ENCODE data around the gene C1RL. TPM values are rescaled to one million over a fixed set of nuclear protein-coding genes. Genes with fewer than 3 reads are reported as not detected.

Gene C1RL
- total RNA-seq, 1 donor: 10.6 TPM

DNA sequence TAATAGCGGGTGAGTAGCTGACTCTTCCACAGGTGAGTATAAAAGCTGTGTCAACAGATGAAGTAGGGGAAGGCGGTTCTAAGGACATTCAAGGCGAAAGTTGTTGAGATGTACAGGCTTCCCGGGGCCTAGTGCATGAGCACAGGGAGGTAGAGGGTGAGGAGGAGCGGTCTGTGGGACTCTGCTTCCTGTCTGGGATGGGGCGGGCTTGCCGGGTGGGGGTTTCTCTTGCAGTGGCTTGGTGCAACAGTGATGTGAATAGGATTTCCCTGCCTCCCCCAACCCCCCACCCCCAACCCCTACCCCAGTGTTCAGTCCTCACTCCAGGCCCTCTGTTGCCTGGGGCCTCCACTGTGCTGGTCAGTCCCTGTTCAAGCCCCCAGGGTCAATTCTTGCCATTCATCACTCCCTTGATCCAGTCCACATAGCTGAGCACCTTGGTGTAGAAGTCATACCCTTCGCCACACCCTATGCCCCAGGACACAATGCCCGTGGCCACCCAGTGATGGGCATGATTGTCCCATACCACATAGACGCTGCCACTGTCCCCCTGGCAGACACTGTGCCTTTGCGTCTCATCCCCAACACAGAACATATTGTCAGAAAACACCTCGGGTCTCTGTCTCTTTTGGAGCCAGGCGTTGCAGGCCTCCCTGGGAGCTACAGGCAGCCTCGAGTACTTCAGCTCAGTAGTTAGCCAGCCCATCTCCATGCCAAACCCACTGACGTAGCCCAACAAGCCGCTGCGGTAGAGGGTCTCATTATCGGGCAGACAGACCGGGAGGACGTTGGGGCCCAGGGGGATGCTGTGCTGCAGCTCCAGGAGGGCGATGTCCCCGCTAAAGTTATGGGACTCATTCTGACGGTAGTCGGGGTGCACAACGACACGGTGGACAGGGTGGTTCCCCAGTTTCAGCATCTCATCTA lies 12.7 kb downstream of the C1RL start:
- H3K4me1 ChIP-seq (ENCODE audit: insufficient read depth, low read length): peaks cover 15% of the 10 kb centered on the region
- H3K27me3 ChIP-seq (ENCODE audit: insufficient read depth, low read length): no peaks in the 10 kb centered on the region
- H3K4me3 ChIP-seq (ENCODE audit: low read length): no peak overlapping the region
- H3K9me3 ChIP-seq (ENCODE audit: low read depth, low read length): no peaks in the 10 kb centered on the region

DNA sequence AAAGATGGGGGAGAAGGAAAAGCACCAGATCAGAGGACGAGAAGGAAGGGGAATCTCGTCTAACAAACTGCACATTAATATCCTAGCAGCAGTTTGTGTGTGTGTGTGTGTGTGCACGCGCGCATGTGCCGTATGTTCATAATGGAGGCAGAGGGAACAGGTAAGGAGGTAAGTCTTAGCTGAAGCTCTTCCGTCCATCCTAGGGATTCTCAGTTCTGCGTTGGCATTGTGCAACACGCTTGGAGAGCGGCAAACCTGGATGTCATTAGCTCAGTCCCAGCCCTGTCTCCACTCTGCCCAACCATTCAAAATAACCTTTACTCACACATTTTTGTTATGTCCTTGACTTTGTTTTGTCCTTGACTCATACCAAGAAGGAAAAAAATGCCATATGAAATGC lies 15.1 kb downstream of the C1RL start:
- no peak overlapping the region for H3K4me3 ChIP-seq (ENCODE audit: low read length)
- no peaks in the 10 kb centered on the region for H3K27me3 ChIP-seq (ENCODE audit: insufficient read depth, low read length)

DNA sequence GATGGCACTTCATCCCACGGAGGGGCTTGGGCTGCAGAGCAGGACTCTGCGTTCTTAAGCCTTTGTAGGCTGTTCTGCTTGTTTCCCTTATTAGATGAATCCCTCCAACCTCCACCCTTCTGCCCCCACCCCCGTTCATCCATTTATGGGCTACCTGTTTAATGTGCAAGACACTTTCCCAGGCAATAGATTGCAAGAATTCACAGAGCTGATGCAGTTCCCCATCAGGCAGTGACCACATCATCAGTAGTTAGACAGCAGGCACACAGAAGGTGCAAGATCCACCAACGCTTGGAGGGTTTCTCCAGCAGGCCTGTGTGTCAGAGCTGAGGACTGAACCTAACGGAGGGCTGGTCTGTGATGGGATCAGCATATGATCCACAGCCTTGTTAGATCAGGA lies 15.5 kb downstream of the C1RL start:
- Histone ChIP-seq H3K9me3 (ENCODE audit: low read depth, low read length) (no peaks in the 10 kb centered on the region), H3K27me3 (ENCODE audit: insufficient read depth, low read length) (no peaks in the 10 kb centered on the region), H3K4me3 (ENCODE audit: low read length) (no peak overlapping the region), H3K4me1 (ENCODE audit: insufficient read depth, low read length) (peaks cover 4% of the 10 kb centered on the region)

More for the DNA sequence above, 15.1 kb downstream of the C1RL start:
- no peaks in the 10 kb centered on the region for H3K9me3 ChIP-seq (ENCODE audit: low read depth, low read length)
- H3K4me1 ChIP-seq (ENCODE audit: insufficient read depth, low read length): peaks cover 5% of the 10 kb centered on the region

DNA sequence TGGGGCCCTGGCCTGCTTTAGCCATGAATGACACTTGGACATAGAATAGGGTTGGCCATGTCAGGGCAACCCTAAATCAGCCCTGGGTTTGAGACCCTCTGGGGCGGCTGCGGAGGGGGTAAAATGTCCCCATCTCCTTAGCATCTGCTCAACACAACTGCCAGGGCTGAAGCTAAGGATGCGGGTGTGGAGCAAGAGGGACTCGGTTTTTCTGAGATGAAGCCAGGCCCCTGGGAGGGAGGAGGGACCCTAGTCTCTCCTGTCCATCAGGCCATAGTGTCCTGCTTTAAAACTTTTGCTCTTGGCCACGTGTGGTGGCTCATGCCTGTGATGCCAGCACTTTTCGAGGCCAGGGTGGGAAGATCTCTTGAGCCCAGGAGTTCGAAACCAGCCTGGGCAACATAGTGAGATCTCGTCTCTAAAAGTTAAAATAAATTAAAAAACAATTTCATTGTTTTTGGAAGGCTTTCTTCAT lies 16.0 kb downstream of the C1RL start:
- H3K9me3 ChIP-seq (ENCODE audit: low read depth, low read length): no peaks in the 10 kb centered on the region
- no peaks in the 10 kb centered on the region for H3K27me3 ChIP-seq (ENCODE audit: insufficient read depth, low read length)
- H3K4me3 ChIP-seq (ENCODE audit: low read length): no peak overlapping the region
- peaks cover 4% of the 10 kb centered on the region for H3K4me1 ChIP-seq (ENCODE audit: insufficient read depth, low read length)

DNA sequence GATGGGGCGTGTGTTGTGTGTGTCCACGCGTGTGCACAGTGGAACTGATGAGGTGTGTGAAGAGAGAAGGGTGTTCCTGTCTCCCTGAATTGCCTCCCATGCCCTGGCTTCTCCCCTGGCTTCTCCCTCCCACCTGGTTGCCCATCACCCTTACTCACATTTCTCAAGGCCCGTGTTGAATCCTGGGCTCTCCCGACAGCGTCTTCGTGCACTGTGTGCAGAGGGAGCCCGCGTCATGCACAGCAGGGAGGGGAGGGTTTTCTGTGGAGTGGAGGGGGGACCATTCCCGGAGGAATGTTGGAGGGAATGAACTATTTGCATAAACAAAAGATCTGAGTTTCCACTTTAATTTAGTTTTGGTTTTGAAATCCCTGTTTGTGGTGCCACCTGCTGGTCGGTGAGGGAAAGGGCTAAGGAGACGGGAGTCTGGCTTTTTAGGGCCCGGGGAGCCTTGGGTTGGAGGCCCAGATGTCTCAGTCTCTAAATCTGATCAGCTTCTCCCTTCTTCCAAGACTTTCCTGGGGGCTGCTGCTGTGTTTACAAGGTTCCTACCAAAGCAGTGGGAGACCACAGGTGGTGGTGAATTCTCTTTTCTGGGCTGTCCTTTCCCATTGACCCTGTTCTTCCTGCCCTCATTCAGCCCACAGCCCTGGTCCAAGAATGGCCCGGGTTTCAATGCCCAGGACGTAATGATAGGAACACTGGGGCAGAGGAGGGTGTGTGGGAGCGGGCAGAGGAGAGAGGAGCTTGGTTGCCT lies 16.6 kb downstream of the C1RL start, which contains the start of gene C1R:
C1R (minus strand) TSS at position 217 of the 757 bp plus-strand sequence; CDS start at position 160, 57 bp downstream.
- Histone ChIP-seq H3K9me3 (ENCODE audit: low read depth, low read length) (no peaks in the 10 kb centered on the region), H3K4me1 (ENCODE audit: insufficient read depth, low read length) (peaks cover 4% of the 10 kb centered on the region), H3K4me3 (ENCODE audit: low read length) (peak within 1 kb of the TSS; percentile 31), H3K27me3 (ENCODE audit: insufficient read depth, low read length) (no peaks in the 10 kb centered on the region)

DNA sequence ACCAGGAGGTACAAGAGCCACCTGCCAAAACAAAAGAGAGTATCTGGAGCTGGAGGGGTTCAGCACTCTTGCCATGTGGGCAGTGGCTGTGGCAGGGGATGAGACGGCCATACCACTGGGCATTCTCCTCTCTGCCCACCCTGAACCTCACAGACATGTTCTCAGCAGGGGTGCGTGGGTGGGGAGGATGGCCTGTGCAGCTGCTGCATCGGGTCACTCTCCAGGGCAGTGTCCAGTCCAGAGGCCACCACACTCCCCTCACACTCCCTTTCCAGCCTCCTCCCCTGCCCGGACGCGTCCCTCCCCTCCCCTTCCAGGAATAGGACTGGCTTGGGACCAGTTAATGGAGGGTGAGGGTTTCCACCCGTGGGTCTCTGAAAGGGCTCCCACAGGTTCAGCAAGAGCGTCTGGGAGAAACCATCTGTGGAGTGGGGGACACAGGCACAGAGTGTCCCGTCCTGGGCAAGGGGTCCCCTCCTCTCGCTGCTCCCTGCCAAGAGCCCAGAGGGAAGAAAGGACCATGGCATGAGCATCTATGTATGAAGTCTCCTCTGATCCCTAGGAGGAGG lies 17.3 kb downstream of the C1RL start:
- Histone ChIP-seq H3K9me3 (ENCODE audit: low read depth, low read length) (no peaks in the 10 kb centered on the region), H3K27me3 (ENCODE audit: insufficient read depth, low read length) (no peaks in the 10 kb centered on the region), H3K4me1 (ENCODE audit: insufficient read depth, low read length) (peaks cover 4% of the 10 kb centered on the region), H3K4me3 (ENCODE audit: low read length) (no peak overlapping the region)

DNA sequence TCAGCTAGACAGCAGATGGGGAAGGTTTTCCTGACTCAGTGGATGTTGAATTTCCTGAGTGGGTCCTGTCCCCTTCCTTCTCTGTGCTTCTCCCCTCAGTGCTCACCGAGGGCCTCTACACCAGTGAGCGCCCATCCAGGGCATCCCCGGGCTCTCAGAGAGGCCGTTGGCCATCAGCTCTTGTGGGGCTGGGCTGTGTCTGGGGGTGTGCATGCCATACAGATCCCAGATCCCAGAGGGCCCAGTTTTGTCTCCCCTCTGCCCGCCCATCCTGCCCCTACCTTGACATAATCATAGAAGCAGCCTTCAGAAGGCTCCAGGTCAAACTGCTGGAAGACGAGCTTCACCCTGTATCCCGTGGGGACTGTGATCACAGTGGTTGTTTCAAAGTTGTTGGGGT lies 17.8 kb downstream of the C1RL start:
- no peaks in the 10 kb centered on the region for H3K27me3 ChIP-seq (ENCODE audit: insufficient read depth, low read length)
- peaks cover 4% of the 10 kb centered on the region for H3K4me1 ChIP-seq (ENCODE audit: insufficient read depth, low read length)

DNA sequence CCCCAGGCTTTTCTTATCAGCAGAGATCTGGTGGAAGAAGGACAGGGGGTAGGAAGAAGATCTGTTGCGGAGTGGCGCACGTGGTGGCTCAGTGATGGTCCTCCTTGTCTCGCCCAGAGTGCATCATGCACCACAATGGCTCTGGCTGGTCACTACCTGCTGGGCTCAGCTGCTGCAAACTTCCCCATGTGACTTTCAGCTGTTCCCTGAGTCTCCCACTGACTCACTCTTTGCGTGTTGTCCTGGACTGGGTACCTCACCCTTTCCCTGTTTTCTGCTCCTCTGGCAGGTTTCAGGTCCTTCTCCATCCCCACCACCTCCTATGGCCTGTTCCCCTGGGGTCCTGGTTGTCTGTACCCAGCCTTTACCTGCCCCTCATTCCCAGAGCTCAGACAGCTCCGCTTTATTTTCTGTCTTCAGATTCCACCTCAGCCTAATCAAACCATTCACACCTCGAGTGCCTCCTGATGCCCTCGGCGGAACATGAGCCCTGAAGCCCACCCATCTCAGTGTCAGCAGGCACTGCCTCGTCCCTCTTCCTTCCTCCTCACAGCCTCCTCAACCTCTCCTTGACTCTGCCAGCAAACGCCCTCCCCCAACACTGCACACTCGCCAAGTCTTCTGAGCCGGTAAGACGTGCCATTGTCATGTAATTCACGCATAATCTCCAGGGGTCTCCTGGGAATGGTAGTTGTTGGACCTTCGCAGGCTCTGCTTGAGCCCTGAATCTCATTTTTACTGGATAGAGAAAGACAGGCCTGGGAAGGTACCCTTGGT lies 18.6 kb downstream of the C1RL start:
- Histone ChIP-seq H3K9me3 (ENCODE audit: low read depth, low read length) (no peaks in the 10 kb centered on the region), H3K4me3 (ENCODE audit: low read length) (no peak overlapping the region), H3K4me1 (ENCODE audit: insufficient read depth, low read length) (peaks cover 4% of the 10 kb centered on the region), H3K27me3 (ENCODE audit: insufficient read depth, low read length) (no peaks in the 10 kb centered on the region)

More for the DNA sequence above, 17.8 kb downstream of the C1RL start:
- H3K4me3 ChIP-seq (ENCODE audit: low read length): no peak overlapping the region
- no peaks in the 10 kb centered on the region for H3K9me3 ChIP-seq (ENCODE audit: low read depth, low read length)

DNA sequence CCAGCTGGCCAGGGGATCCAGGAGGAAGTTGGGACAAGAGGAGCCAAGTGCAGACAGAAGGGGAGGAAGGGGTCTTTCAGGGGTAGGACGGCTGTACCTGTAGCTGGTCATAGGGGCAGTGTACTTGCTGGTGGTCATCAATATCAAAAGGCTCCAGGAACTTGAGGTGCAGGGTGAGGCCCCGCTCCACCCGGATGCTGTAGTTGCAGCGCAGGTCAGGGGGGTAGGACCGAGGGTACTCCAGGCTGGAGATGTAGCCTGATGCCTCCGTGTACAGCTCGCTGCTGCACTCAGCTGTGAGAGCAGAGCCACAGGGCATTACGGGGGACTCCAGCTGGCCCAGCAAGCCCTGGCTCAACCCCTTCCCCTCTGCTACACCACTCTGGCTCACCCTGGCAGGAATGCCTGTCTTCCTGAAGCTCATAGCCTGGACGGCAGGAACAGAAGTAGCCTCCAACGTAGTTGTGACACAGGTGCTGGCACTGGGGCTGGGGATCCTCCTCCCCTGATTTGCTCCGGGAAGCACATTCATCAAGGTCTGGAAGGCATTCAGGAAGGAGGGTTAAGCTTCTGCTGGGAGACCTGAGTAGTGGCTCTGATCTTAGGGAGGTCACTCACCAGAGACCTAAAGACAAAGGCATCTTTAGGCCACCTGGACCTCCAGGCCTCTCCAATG lies 19.7 kb downstream of the C1RL start:
- Histone ChIP-seq H3K4me3 (ENCODE audit: low read length) (no peak overlapping the region), H3K27me3 (ENCODE audit: insufficient read depth, low read length) (no peaks in the 10 kb centered on the region), H3K9me3 (ENCODE audit: low read depth, low read length) (no peaks in the 10 kb centered on the region), H3K4me1 (ENCODE audit: insufficient read depth, low read length) (peaks cover 4% of the 10 kb centered on the region)

DNA sequence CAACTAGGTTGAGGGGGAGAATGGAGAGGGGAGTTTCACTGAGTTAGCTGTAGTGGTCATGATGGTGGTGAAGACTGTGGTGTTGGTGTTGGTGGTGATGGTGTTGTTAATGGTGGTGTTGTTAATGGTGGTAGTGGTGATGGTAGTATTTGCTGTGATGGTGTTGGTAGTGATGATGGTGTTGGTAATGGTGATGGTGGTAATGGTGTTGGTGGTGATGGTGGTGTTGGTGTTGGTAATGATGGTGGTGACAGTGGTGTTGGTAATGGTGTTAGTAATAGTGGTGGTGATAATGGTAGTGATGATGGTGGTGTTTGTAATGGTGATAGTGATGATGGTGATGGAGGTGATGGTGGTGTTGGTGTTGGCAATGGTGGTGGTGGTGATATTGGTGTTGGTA lies 25.9 kb downstream of the C1RL start:
- Histone ChIP-seq H3K27me3 (ENCODE audit: insufficient read depth, low read length) (no peaks in the 10 kb centered on the region), H3K9me3 (ENCODE audit: low read depth, low read length) (no peaks in the 10 kb centered on the region), H3K4me1 (ENCODE audit: insufficient read depth, low read length) (no peaks in the 10 kb centered on the region), H3K4me3 (ENCODE audit: low read length) (no peak overlapping the region)

DNA sequence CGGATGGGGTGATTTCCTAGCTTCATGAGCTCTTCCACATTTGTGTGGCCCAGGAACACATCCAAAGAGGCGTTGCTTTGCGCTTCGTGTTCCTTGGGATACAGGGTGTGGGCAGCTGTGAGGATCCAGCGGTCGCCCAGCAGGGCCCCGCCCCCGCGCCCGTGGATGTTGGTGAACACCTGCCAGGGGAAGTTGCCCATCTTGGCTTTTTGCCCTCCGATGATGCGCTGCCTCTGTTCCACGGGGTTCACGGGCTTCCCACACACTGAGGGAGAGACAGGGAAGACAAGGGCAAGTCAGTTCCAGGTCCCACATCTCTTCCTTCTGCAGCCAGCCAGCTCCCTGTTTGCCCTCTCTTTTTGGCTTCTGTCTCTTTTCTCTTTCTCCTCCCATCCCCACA lies 28.0 kb downstream of the C1RL start:
- Histone ChIP-seq H3K9me3 (ENCODE audit: low read depth, low read length) (no peaks in the 10 kb centered on the region), H3K4me3 (ENCODE audit: low read length) (no peak overlapping the region), H3K4me1 (ENCODE audit: insufficient read depth, low read length) (no peaks in the 10 kb centered on the region), H3K27me3 (ENCODE audit: insufficient read depth, low read length) (no peaks in the 10 kb centered on the region)

DNA sequence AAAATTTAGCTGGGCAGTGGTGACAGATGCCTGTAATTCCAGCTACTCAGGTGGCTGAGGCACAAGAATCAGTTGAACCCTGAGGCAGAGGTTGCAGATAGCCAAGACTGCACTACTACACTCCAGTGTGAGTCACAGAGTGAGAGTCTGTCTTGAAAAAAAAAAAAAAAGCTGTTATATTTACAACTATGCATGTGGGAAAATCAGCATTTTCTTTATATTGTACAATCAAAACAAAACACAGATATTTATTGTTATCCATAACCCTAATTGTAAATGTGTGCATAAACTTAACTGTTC lies 29.2 kb downstream of the C1RL start:
- no peaks in the 10 kb centered on the region for H3K9me3 ChIP-seq (ENCODE audit: low read depth, low read length)
- H3K27me3 ChIP-seq (ENCODE audit: insufficient read depth, low read length): no peaks in the 10 kb centered on the region
- no peaks in the 10 kb centered on the region for H3K4me1 ChIP-seq (ENCODE audit: insufficient read depth, low read length)
- no peak overlapping the region for H3K4me3 ChIP-seq (ENCODE audit: low read length)

DNA sequence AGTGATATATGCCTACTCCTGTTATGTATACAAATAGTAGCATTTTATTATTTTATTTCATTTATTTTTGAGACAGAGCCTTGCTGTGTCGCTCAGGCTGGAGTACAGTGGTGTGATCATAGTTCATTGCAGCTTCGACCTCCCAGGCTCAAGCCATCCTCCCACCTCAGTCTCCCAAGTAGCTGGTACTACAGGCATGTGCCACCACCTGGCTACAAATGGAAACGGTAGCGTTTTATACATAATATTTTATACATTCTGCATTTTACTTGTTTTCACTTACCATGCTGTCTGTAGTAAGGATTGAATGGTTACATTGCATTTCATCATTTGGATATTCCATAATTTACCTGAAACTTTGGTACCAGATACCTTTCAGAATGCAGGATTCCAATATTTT lies 30.9 kb downstream of the C1RL start:
- Histone ChIP-seq H3K4me3 (ENCODE audit: low read length) (no peak overlapping the region), H3K27me3 (ENCODE audit: insufficient read depth, low read length) (no peaks in the 10 kb centered on the region), H3K4me1 (ENCODE audit: insufficient read depth, low read length) (no peaks in the 10 kb centered on the region), H3K9me3 (ENCODE audit: low read depth, low read length) (no peaks in the 10 kb centered on the region)

DNA sequence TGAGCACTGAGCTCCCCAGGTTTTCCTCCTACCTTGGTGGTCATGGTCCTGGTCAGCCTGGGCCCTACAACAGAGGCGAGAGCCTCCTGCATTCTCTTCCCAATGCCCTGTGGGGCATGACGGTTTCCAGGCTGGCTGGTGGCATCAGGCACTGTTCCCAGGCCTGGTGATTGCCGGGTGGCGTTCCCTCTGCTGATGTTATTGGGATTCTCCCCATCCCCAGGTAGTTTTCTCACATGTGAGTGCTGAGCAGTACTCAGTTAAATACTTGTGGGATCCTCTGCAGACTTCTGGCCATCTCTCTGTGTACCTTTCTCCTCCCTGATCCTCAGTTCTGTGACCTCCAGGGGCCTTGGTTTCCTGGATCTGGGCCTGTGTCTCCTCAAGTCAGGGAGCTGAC lies 32.5 kb downstream of the C1RL start:
- Histone ChIP-seq H3K4me1 (ENCODE audit: insufficient read depth, low read length) (no peaks in the 10 kb centered on the region), H3K9me3 (ENCODE audit: low read depth, low read length) (no peaks in the 10 kb centered on the region), H3K4me3 (ENCODE audit: low read length) (no peak overlapping the region), H3K27me3 (ENCODE audit: insufficient read depth, low read length) (no peaks in the 10 kb centered on the region)

All from mononuclear cell (primary cell).